Activated CD4-positive, alpha-beta T cell treated with anti-CD3 and anti-CD28 coated beads for 4 hours (primary cell): ENCODE measurements around the gene PLEKHA1.
A peak's percentile ranks its signal among the peaks of the same experiment; 100 is the strongest.

ENCODE experiments used
- DNase-seq, 2 donors: peaks; one replicate each; pipeline ENCODE4 v3.0.0-alpha.2; 2020

The PLEKHA1 gene

GRCh38 chr10:122426829-122427228, 52.3 kb downstream of the PLEKHA1 start:
- DNase-seq: no peak

GRCh38 chr10:122427280-122427679, 52.8 kb downstream of the PLEKHA1 start:
- no peak for DNase-seq

GRCh38 chr10:122435212-122435827, 60.8 kb downstream of the PLEKHA1 start:
- peak in 1 of 2 donors; percentile 8 for DNase-seq

GRCh38 chr10:122441961-122442360, 67.5 kb downstream of the PLEKHA1 start:
- DNase-seq: no peak

GRCh38 chr10:122445469-122445868, 71.0 kb downstream of the PLEKHA1 start:
- no peak for DNase-seq

- no peak for DNase-seq
Measured at GRCh38 chr10:122445904-122446303, 71.4 kb downstream of the PLEKHA1 start.

GRCh38 chr10:122446668-122447423, 72.3 kb downstream of the PLEKHA1 start:
- no peak for DNase-seq

- DNase-seq: no peak
Measured at GRCh38 chr10:122448600-122448999, 74.1 kb downstream of the PLEKHA1 start.

GRCh38 chr10:122449153-122449552, 74.6 kb downstream of the PLEKHA1 start:
- no peak for DNase-seq

- DNase-seq: no peak
Measured at GRCh38 chr10:122450353-122450990, 76.0 kb downstream of the PLEKHA1 start.

- DNase-seq: no peak
Measured at GRCh38 chr10:122454071-122454470, 79.6 kb downstream of the PLEKHA1 start.

GRCh38 chr10:122454603-122455080, 80.1 kb downstream of the PLEKHA1 start, which contains the start of gene ARMS2:
Gene ARMS2 (plus strand): TSS chr10:122454653. CDS start chr10:122454728, 75 bp downstream.
- DNase-seq: no peak

GRCh38 chr10:122455376-122456079, 81.0 kb downstream of the PLEKHA1 start:
- no peak for DNase-seq

- no peak for DNase-seq
Measured at GRCh38 chr10:122457934-122458333, 83.4 kb downstream of the PLEKHA1 start.

GRCh38 chr10:122458693-122459092, 84.2 kb downstream of the PLEKHA1 start:
- no peak for DNase-seq

GRCh38 chr10:122459561-122460273, 85.2 kb downstream of the PLEKHA1 start:
- DNase-seq: no peak

GRCh38 chr10:122460891-122461293, 86.4 kb downstream of the PLEKHA1 start:
- DNase-seq: no peak

- no peak for DNase-seq
Measured at GRCh38 chr10:122461367-122461728, 86.8 kb downstream of the PLEKHA1 start, which contains the start of gene HTRA1. Gene HTRA1 (plus strand): TSS chr10:122461553. CDS start chr10:122461653, 100 bp downstream.

GRCh38 chr10:122461729-122462532, 87.4 kb downstream of the PLEKHA1 start:
- DNase-seq: no peak

GRCh38 chr10:122462533-122463465, 88.3 kb downstream of the PLEKHA1 start:
- no peak for DNase-seq
